Aorta (tissue), 5 donors: ENCODE measurements around the gene TP53I3. TPM values are rescaled to one million over a fixed set of nuclear protein-coding genes. Genes with fewer than 3 reads are reported as not detected.

Experiments
- ATAC-seq: fragments of 200-7000 bp; cut with Tn5 transposase; one replicate; pipeline ENCODE4 v1.9.1; 2022; ENCODE audit warnings: moderate library complexity; ENCODE audit not compliant: low FRiP score
- DNase-seq, 2 donors: peaks; one replicate each; pipeline ENCODE4 v3.0.0-alpha.2; 2020
- H3K27ac ChIP-seq, 2 donors: one replicate each; pipeline ENCODE4 v1.5.1; 2013; ENCODE audit warnings: low read length in 2 of 2, mild to moderate bottlenecking in 2 of 2, moderate library complexity in 2 of 2, control low read depth in 1 of 2, inconsistent platforms in 1 of 2, low read depth in 1 of 2
- H3K27me3 ChIP-seq, 2 donors: one replicate each; pipeline ENCODE4 v1.6.1; 2013; ENCODE audit warnings: control low read depth in 1 of 2, low read length in 1 of 2, mild to moderate bottlenecking in 1 of 2, moderate library complexity in 1 of 2; ENCODE audit not compliant: insufficient read depth in 2 of 2, control insufficient read depth in 1 of 2
- H3K36me3 ChIP-seq, 2 donors: one replicate each; pipeline ENCODE4 v1.6.1; 2013; ENCODE audit warnings: control low read depth in 1 of 2, low read length in 1 of 2, mild to moderate bottlenecking in 1 of 2; ENCODE audit not compliant: insufficient read depth in 2 of 2, control insufficient read depth in 1 of 2
- H3K4me1 ChIP-seq, 2 donors: one replicate each; pipeline ENCODE4 v1.6.1; 2013; ENCODE audit warnings: low read length in 2 of 2, control low read depth in 1 of 2, mild to moderate bottlenecking in 1 of 2, moderate library complexity in 1 of 2; ENCODE audit not compliant: insufficient read depth in 2 of 2, control insufficient read depth in 1 of 2
- H3K4me3 ChIP-seq, 2 donors: one replicate each; pipeline ENCODE4 v1.5.1; 2013; ENCODE audit warnings: low read length in 2 of 2, control low read depth in 1 of 2, mild to moderate bottlenecking in 1 of 2
- H3K9me3 ChIP-seq: one replicate; pipeline ENCODE4 v1.6.1; 2013; ENCODE audit warnings: mild to moderate bottlenecking, low read length; ENCODE audit not compliant: control insufficient read depth
- WGBS, 2 donors: extraction: QIAGEN DNeasy Blood & Tissue Kit; methylation state at CpG; one replicate each; pipeline ENCODE4 v1.1.7; 2013; 5-methylcytosine and 5-hydroxymethylcytosine counted together
- intact Hi-C, 2 donors: fragments of 100-400 bp; cut with DNase I; formaldehyde crosslinking; loops; one replicate each; pipeline versions ENCODE4 v1.14.2 to v1.15.0; 2022
- polyA plus RNA-seq, 2 donors: library from polyadenylated mRNA; stranded (reverse); fragments of 200-250 nt; gene quantifications; one replicate each; pipeline ENCODE4 v1.2.3, GENCODE V29; 2013
- total RNA-seq, 2 donors: library from RNA; stranded (reverse); fragmentation: NEBNext Ultra II Directional; extraction: Animal tissue kit (Norgen Biotek cat#: 25700); gene quantifications; one replicate each; pipeline ENCODE4 v1.2.1, GENCODE V29; 2021
- donor health status: healthy with polysubstance abuse.
- donor health status: Bipolar disorder and iron deficiency.
- donor health status: DM: no; HTN: no; CAD: no.
- donor health status: DM: no; HTN: no; CAD: no.
- donor health status: DM: yes; HTN: yes; CAD: no.

TP53I3 gene
- total and polyA plus RNA-seq, 4 donors, result 7.3 to 35.5 (median 25.6) TPM

- intact Hi-C loops, result loop anchor here (2.0 to 5.0 kb wide), 2 partner anchors 25 to 149 kb away; partner anchors contain the start of gene ATAD2B (in 1 of the 2)
- H3K4me3 ChIP-seq, result peak within 1 kb of the TSS; percentile 65 to 94
Measured at GRCh38 chr2:24075915-24076848, 8.5 kb downstream of the TP53I3 start, which contains the start of gene SF3B6. Gene SF3B6 (minus strand): TSS chr2:24076326. CDS start chr2:24076229, 97 bp downstream.

GRCh38 chr2:24075259-24075658, 9.4 kb downstream of the TP53I3 start:
- Histone ChIP-seq H3K9me3 (no peaks in the 10 kb centered on the region), H3K27ac (no peak overlapping the region), H3K36me3 (peaks cover 2 to 3% of the 10 kb centered on the region in 2 donors), H3K4me3 (no peak overlapping the region), H3K27me3 (no peaks in the 10 kb centered on the region), H3K4me1 (no peaks in the 10 kb centered on the region)
- ATAC-seq, result no peak
- WGBS, 2 donors, result 50 to 53% methylated on average over 5 of the region's 5 CpGs
- no peak for DNase-seq
- intact Hi-C loops, result loop anchor here in 1 of 2 donors (5.0 kb wide), 1 partner anchor 148 kb away; the partner anchor contains the start of gene ATAD2B

More at GRCh38 chr2:24075915-24076848, 8.5 kb downstream of the TP53I3 start, which contains the start of gene SF3B6:
- no peaks in the 10 kb centered on the region for H3K9me3 ChIP-seq
- H3K27ac ChIP-seq, result peak within 1 kb of the TSS; percentile 20 to 90
- H3K27me3 ChIP-seq, result no peaks in the 10 kb centered on the region
- 0 to 1% methylated on average over 63 to 64 of the region's 64 CpGs for WGBS, 2 donors
- peak; percentile 97 for ATAC-seq
- H3K4me1 ChIP-seq, result no peaks in the 10 kb centered on the region
- DNase-seq, result peak; percentile 99
- peaks cover 0 to 2% of the 10 kb centered on the region in 2 donors for H3K36me3 ChIP-seq

GRCh38 chr2:24073816-24074215, 10.8 kb downstream of the TP53I3 start:
- Histone ChIP-seq H3K27ac (no peak overlapping the region), H3K9me3 (no peaks in the 10 kb centered on the region), H3K36me3 (peaks cover 3 to 5% of the 10 kb centered on the region in 2 donors), H3K4me3 (no peak overlapping the region), H3K4me1 (no peaks in the 10 kb centered on the region), H3K27me3 (no peaks in the 10 kb centered on the region)
- ATAC-seq, result no peak
- WGBS, 2 donors, result 88% methylated on average over 6 of the region's 6 CpGs
- intact Hi-C loops, result no loop called here
- DNase-seq, result no peak

DNA sequence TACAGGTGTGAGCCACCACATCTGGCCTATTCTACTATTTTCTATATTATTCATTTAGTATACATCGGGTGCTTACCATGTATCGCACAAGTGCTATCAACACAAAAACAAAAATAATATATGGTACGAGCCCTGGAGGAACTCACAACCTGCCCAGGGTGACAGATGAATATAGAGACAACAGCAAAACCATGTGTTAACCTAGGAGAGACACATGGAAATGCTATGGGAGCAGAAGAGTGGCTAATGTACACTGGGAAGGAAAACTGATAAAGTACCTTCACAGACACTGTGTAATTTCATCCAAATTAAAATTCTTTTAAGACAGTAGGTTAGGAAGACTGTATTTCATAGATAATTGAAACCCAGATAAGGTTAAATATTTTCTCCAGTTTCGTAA, 12.4 kb downstream of the TP53I3 start:
- WGBS, 2 donors, result 84 to 92% methylated on average over 4 of the region's 4 CpGs
- no peaks in the 10 kb centered on the region for H3K4me1 ChIP-seq
- DNase-seq (no peak), ATAC-seq (no peak)
- no peaks in the 10 kb centered on the region for H3K9me3 ChIP-seq
- intact Hi-C loops, result no loop called here
- H3K36me3 ChIP-seq, result peaks cover 5% of the 10 kb centered on the region in 2 donors
- no peak overlapping the region for H3K4me3 ChIP-seq
- no peak overlapping the region for H3K27ac ChIP-seq
- H3K27me3 ChIP-seq, result no peaks in the 10 kb centered on the region

- DNase-seq (no peak), ATAC-seq (no peak)
- Histone ChIP-seq H3K27me3 (no peaks in the 10 kb centered on the region), H3K4me1 (no peaks in the 10 kb centered on the region), H3K9me3 (no peaks in the 10 kb centered on the region), H3K4me3 (no peak overlapping the region), H3K36me3 (peaks cover 3 to 5% of the 10 kb centered on the region in 2 donors), H3K27ac (no peak overlapping the region)
- 78 to 79% methylated on average over 2 of the region's 2 CpGs for WGBS, 2 donors
- intact Hi-C loops, result no loop called here
Measured at GRCh38 chr2:24065341-24065740, 19.3 kb downstream of the TP53I3 start.

- Histone ChIP-seq H3K4me3 (no peak overlapping the region), H3K9me3 (no peaks in the 10 kb centered on the region), H3K4me1 (no peaks in the 10 kb centered on the region), H3K27ac (no peak overlapping the region), H3K27me3 (no peaks in the 10 kb centered on the region), H3K36me3 (no peaks in the 10 kb centered on the region)
- ATAC-seq, result no peak
- intact Hi-C loops, result no loop called here
- WGBS, 2 donors, result 86 to 89% methylated on average over 4 of the region's 4 CpGs
- no peak for DNase-seq
Measured at GRCh38 chr2:24058564-24059271, 25.9 kb downstream of the TP53I3 start.

- no peaks in the 10 kb centered on the region for H3K27me3 ChIP-seq
- no peak for DNase-seq
- no peak for ATAC-seq
- 84 to 92% methylated on average over 6 of the region's 6 CpGs for WGBS, 2 donors
- no peak overlapping the region for H3K27ac ChIP-seq
- H3K9me3 ChIP-seq, result no peaks in the 10 kb centered on the region
- H3K36me3 ChIP-seq, result no peaks in the 10 kb centered on the region
- H3K4me3 ChIP-seq, result no peak overlapping the region
- intact Hi-C loops, result no loop called here
- H3K4me1 ChIP-seq, result no peaks in the 10 kb centered on the region
Measured at GRCh38 chr2:24055750-24056149, 28.9 kb downstream of the TP53I3 start.

GRCh38 chr2:24054366-24055010, 30.1 kb downstream of the TP53I3 start:
- intact Hi-C loops, result no loop called here

More at GRCh38 chr2:24054366-24055010, 30.1 kb downstream of the TP53I3 start:
- Histone ChIP-seq H3K27ac (no peak overlapping the region), H3K4me1 (no peaks in the 10 kb centered on the region), H3K27me3 (no peaks in the 10 kb centered on the region), H3K9me3 (no peaks in the 10 kb centered on the region), H3K36me3 (no peaks in the 10 kb centered on the region), H3K4me3 (no peak overlapping the region)
- ATAC-seq (no peak), DNase-seq (no peak)
- 81 to 83% methylated on average over 8 of the region's 8 CpGs for WGBS, 2 donors
